Lung microvascular endothelial cell (primary cell): ENCODE data around the gene EFCAB13. TPM values are rescaled to one million over a fixed set of nuclear protein-coding genes. Genes with fewer than 3 reads are reported as not detected.

Source experiments
- DNase-seq, 2 donors: peaks; one replicate each; pipeline versions ENCODE4 v3.0.0 to v3.0.0-alpha.2; 2010; ENCODE audit warnings: low read depth in 2 of 2
- total RNA-seq: library from RNA; depleted of rRNA; stranded (reverse); fragments of >200 nt; gene quantifications from 2 replicates; pipeline ENCODE4 v1.2.1, GENCODE V29; 2014

Gene EFCAB13
- total RNA-seq, 1 donor from 2014 or later = 6.2 TPM

DNA sequence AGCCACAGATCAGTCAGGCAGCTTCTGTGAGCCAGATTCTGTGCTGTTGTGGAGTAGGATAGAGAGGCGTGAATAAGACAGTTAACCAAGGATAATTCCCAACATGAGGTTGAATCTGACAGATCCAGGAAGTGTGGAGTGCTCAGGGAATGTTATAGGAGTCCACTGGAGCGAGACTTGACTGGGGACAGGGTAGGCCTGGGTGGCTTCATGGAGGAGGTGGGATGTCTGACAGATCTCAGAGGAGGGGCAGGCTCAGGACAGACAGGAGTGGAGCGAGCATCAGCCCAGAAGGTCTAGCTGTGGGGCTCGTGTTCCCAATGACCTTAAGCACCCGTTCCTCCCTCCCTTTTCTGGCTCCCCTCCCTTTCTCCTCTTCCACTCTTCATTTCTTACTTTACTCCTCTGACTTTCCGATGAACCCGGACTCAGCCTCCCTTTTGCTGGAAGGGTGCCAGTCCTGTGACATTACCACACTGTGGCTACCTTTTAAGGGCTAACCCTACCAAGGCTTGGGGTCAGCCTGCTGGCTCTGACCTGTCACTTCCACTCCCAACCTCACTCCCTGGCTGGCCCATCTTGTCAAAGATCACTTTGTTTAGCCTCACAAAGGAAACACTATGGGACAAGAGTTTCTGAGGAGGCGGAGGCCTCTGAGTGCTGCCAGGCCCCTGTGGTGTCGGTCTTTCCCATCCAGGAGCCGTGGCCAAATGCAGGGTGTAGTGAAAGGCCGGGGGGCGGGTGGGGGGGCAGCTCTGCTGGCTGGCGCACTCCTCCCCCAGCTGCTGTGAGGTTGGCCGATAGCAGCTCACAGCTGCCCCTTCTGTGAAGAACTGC, 28.5 kb upstream of the EFCAB13 start:
- no peak for DNase-seq

DNA sequence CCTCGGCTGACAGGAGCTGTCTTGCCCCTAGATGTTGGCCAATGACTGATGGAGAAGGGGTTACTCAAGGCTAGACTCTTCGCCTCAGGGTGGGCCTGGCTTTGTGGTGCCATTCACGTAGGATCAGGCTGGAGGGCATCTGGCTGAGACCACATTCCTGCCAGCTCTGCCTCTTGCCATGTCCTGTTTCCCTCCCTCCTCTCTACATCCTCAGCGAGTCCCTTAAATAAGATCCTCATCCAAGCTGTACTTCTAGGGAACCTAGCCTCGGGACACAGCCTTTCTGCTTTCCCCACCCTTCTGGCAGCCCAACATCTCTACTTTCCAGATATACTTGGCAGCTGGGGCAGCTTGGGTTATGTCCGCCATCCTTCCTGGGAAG, 27.9 kb upstream of the EFCAB13 start:
- no peak for DNase-seq

DNA sequence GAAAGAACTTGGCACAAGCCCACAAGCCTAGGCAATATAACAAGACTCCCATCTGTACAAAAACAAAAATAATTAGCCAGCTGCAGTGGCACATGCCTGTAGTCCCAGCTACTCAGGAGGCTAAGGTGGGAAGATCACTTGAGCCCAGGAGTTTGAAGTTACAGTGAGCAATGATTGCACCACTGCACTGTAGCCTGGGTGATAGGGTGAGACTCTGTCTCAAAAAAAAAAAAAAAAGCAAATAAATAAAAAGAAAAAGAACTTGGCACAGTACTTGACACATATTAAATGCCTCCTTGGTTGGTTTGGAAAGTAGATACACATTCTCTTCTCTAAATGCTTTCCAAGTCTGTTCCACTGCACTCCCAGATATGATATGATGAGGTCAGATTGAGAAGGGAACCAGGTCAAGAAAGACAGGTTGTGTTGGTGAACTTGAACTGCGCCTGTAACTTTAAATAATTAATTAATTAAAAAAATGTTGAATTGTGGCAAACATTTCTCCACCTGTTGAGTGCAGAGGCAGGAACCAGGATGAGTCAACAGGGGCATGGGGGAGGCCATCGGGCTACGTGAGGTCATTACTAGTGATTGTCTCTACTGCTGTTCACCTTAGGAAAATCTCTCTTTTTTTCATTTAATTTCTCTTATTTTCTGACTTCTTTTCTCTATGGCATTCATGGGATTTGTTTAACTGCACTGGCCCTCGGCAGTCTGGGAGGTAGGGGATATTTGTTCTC, 25.9 kb upstream of the EFCAB13 start:
- no peak for DNase-seq

DNA sequence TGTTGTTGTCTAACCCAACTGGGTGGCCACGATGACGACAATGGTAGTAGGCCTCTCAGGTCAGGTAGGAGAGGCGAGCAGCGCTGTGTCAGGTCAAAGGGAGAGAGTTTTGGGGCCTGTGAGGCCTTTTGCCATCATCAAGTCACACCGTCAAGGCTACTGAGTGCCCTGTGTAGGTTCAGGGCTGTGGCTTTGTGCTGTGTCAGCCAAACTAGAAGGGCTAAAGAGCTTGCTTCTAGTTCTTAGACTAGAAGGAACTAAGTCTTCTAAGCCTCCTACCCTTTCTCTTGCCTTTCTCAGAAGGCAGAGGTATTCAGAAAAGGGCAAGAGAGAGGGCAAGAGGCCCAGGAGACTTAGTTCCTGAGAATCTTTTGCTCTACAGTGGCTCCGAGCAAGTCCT, 25.0 kb upstream of the EFCAB13 start:
- DNase-seq = no peak

DNA sequence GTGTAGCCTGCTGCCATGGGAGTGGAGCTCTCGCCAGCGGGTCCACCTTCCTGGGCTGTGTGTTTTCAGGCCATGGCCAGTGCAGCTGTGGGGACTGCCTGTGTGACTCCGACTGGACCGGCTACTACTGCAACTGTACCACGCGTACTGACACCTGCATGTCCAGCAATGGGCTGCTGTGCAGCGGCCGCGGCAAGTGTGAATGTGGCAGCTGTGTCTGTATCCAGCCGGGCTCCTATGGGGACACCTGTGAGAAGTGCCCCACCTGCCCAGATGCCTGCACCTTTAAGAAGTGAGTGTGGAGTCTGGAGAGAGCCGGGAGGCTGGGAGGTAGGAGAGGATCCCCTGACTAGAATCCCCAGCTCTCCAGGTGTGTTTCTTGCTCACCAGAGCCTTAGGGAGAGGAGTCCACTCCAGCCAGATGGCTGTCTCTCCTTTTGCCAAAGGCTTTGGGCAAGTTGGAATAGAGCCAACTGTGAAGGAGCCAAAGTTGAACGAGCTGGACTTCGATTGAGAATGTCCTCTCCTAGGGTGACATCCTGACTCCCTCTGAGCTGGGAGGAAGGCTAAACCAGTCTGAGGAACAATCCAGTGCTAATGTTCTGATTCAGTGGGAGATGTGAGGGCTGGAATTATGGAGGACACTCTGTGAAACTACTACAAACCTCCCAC, 24.4 kb upstream of the EFCAB13 start:
- DNase-seq = no peak

DNA sequence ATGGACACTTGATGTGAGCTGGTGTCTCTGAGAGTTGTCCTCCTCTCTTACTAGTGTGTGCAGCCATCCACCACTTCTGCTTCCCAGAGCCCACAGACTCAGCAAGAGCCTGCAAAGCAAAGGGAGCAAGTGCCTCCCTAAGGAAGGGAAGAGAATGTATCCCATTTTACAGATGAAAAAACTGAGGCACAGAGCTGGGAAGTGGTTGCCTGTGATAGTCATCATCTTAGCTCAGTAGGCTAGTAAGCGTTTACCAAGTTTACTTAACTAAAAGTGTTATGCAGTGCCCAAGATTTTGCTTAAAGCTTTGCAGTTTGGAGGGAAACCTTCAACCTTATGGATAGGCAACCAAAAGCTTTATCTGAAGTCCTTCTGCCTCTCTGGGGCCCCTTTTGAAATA, 23.0 kb upstream of the EFCAB13 start:
- DNase-seq = no peak

DNA sequence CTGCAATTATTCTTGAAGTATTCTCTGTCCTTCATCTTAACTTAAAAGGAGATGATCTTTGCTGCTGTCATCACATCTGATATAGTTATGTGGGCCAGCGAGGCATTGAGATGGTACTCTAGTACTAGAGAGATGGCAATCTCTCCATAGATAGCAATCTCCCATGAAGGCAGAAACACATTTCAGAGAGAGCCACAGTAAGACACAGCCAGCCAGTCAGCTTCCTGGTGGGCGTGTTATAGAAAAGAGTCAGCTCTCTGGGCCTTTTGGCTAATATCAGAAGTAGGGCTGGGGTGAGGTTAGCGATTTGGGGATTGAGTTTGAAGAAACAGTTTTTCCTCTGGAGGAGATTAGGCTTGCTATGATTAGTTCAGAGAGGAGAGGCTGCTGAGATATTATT, 22.6 kb upstream of the EFCAB13 start:
- no peak for DNase-seq

DNA sequence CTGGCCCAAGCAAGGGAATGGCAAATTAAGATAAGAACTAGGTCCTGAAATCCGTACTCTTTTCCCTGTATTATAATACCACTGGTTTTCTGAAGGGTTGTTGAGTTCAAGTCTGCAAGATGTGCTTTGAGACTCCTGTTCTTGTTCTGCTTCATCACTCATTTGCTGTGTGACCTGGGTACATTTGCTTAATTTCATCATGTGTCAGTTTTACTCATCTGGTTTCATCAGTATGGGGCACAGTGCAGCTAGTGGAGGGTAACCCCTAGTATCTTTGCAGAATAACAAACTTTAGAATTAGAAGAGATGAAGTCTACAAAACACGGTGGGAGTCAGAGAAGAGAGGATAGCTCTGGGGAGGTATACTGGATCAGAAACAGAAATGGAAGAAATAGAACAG, 21.9 kb upstream of the EFCAB13 start:
- no peak for DNase-seq

DNA sequence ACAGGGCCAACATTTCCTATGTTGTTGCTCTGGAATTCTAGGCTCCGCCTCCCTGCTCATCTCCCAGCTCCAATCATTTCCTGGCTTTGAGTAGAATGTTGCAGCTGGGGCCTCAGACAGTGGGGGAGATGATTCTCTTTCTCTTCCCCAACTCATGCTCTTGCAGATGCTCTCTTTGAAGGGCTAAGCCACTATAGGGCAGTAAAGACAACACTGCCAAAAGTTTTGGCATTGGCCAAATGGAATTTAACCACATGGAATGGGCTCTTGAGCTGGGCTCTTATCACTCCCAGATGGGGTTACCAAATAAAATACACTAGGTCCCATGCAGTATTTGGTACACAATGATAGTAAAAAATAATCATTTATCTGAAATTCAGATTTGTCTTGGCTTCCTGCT, 19.6 kb upstream of the EFCAB13 start:
- DNase-seq = peak in 1 of 2 donors; percentile 36

DNA sequence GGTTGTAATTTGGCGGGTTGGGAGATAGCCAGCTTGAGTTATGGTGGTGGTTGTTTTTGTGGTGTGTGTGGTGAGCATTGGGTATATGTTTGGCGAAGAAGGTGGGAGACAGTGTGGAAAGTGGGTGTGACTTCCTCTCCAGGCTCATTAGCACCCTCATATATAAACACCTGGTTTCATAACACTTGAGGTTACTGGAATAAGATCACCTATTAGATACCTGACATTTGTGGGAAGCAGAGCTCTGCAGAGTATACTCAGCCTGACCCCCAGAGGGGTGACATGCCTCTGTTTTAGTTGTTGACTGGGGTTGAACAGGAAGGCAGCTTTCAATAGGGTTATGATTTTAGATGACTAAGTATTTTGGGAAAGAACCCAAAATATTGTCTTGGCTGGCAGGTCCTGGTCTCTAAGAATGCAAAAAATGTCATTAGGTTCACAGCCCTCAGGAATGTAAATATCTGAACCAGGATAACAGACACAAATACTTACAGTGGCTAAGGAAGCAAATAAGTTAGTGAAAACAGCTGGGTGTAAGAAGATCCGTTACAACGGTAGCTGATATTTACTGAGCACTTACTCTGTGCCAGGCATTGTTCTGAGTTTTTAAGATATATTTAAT, 18.3 kb upstream of the EFCAB13 start:
- DNase-seq = peak; percentile 67 to 93

DNA sequence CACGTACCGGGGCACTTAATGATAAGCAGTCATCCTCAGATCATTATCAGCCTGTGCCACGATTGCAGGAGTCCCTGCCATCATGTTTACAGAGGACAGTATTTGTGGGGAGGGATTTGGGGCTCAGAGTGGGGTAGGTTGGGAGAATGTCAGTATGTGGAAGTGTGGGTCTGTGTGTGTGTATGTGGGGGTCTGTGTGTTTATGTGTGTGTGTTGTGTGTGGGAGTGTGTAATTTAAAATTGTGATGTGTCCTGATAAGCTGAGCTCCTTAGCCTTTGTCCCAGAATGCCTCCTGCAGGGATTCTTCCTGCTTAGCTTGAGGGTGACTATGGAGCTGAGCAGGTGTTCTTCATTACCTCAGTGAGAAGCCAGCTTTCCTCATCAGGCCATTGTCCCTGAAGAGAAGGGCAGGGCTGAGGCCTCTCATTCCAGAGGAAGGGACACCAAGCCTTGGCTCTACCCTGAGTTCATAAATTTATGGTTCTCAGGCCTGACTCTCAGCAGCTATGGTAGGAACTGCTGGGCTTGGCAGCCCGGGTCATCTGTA, 13.5 kb upstream of the EFCAB13 start:
- no peak for DNase-seq

DNA sequence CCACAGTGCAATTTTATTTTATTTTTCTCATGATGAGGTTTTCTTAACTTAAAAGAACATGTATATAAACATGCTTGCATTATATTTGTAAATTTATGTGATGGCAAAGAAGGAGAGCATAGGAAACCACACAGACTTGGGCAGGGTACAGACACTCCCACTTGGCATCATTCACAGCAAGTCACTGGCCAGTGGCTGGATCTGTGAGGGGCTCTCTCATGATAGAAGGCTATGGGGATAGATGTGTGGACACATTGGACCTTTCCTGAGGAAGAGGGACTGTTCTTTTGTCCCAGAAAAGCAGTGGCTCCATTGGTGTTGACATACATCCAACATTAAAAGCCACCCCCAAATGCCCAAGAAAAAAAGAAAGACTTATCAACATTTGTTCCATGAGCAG, 12.3 kb upstream of the EFCAB13 start:
- no peak for DNase-seq

DNA sequence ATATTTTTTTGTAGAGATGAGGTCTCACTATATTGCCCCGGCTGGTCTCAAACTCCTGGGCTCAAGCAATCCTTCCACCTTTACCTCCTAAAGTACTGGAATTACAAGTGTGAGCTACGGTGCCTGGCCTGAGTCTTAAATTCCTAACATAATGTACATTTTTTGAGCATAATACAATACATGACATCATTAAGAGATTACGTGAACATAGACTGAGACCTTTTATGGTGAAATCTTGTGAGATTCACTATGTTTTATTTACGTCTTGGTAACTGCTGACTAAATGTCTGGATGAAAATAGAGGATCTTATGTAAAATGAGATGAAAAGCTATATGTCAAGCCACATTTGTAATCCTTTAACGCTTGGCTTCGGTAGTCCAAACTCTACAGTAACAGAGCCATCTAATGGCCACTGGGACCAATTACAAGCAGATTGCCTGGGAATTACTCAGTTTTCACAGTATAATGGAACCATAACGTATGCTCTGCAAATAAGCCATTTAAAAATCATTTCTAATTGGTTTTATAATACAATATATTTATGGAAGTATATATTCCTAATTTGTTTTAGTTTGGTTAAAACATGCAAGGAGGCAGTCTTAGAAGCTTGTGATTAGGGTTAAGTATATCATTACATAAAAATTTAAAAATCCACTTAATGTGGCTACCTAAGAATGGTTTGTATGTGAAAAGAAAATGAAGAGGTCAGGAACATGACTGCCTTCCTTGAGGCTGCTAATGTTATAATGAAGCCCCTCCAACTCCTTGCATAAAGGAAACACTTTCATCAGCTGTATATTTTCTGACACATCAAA, 8.1 kb upstream of the EFCAB13 start:
- DNase-seq = peak; percentile 85 to 88

DNA sequence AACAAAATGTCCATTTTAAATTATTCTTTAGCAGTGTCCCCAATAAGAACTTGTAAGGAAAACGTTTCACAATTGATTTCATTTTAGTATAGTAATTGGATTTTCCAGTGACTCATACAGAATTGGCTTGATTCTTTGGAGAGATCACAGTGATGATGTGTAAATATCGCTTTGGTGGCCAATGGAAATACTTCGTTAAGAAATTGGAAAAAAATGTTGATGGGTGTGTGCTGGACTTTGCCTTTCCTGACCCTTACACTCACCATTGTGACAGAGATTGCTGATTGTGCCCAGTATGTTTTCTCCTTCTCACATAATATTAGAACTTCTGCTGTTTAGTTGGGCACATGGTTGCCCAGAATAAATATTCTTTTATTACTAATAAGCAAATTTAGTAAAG, 7.4 kb upstream of the EFCAB13 start:
- DNase-seq = peak; percentile 53 to 76

DNA sequence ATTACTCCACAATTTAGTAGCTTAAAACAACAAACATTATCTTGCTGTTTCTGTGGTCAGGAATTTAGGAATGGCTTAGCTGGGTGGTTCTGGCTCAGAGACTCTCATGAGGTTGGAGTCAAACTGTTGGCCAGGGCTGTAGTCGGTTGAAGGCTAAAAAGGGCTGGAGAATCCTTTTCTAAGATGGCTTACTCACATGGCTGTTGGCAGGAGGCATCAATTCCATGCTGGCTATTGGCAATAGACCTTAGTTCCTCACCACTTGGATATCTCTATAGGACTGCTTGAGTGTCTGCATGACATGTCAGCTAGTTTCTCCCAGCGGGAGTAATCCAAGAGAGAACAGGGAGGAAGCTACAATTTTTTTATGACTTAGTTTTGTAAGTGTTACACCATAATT, 6.6 kb upstream of the EFCAB13 start:
- no peak for DNase-seq

DNA sequence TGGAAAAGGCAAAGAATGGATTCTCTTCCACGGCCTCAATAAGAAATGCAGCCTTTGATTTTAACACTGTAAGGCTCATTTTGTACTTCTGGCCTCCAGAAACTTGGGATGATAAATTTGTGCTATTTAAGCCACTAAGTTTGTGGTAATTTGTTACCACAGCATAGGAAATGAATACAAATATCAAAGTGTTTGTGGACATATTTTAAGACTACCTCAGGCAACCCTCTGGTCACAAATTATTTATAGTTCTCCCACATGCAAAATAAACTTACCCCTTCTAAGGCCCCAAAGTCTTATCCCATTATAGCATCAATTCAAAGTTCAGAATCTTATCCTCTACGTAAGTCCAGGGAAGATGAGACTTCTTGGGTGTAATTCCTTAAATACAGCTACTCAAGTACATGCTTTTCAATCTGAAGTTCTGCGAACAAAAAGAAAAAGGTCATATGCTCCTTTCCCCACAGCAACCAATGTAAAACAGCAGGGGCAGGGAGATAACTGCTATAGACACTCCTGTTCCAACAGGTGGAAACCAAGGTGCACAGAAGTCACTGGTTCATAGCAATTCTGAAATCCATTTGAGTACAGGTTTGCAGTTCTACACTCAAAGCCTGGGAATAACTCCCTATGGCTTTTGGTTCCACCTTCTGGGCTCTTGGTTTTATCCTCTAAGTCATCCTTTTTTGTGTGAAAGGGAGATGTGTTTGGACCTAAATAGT, 5.4 kb upstream of the EFCAB13 start:
- DNase-seq = no peak

DNA sequence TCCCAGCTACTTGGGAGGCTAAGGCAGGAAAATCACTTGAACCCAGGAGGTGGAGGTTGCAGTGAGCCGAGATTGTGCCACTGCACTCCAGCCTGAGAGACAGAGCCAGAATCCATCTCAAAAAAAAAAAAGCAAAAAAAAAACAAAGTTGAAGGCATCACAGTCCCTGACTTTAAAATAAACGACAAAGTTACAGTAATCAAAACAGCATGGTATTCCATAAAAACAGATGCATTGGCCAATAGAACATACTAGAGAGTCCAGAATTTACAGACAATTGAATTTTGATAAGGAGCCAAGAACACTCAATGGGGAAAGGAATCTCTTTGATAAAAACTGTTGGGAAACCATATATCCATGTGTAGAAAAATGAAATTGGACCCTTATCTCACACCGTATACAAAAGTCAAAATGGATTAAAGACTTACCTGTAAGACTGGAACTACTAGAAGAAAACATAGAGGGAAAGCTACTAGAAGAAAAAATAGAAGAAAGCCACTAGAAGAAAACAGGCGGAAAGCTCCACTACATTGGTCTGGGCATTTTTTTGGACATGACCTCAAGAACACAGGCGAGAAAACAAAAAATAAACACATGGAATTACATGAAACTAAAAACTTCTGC, 2.8 kb upstream of the EFCAB13 start:
- DNase-seq = no peak

DNA sequence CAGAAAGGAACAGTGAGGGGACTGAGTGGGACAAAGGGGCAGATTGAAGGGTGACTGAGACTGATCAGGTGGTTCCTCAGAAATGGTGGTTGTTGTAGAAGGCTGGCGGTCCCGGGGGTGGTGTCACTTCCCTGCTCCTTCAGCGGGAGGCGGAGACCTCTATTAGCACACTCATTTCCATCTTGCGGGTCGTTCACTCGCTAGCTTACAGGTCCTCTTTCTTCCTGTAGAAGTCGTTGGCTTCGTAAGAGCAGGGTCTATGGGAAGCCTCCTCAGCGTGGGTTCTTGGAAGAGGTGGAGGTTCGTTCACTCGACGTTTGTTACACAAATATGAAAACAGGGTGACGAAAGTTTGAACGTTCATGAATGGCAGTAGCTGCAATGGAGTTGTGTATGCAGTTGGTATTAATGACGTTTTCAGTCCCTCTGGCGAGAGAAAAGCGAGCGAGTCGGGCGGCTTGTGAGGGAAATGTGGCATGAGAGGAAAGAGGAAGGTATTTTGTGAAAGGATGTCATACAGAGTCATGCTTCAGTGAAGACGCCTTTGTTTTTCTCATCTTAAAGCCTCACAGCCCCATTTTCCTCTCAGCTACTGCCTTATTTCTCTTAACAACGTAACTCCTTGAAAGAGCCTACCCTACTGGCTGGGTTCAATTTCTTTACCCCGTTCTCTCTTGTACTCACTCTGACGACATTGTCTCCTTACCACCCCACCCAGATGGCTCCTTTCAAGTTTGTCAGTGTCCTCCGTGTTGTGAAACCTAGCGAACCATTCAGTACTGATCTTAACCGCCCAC, 667 bp downstream of the EFCAB13 start:
- peak; percentile 54 to 62 for DNase-seq

DNA sequence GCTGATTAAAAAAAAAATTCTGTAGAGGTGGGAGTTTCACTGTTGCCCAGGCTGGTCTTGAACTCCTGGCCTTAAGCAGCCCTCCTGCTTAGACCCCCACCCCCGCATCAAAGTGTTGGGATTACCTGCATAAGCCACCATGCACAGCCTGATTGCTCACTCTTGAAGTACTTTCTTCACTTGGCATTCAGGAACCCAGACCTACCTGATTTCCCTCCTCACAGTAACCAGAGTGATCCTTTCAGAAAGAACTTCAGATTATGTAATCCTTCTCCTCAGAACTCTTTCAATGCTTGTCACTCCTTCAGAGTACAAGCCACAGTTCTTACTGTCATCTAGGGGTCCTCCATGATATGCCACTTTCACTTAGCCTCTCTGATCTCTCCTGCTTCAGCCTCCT, 1.4 kb downstream of the EFCAB13 start:
- DNase-seq = no peak
